Stimulated activated naive CD4-positive, alpha-beta T cell treated with Interleukin-2 at 50 U/mL for 16 hours (primary cell): ENCODE measurements around the gene PIGN.

Experiments
- DNase-seq: peaks from one replicate; lab custom pipeline; 2025; lab: John Stamatoyannopoulos, UW

Gene PIGN

GRCh38 chr18:62009521-62009920 lies 177.3 kb downstream of the PIGN start:
- DNase-seq, result no peak

GRCh38 chr18:62001396-62001795 lies 185.5 kb downstream of the PIGN start:
- no peak for DNase-seq

GRCh38 chr18:61998957-61999356 lies 187.9 kb downstream of the PIGN start:
- no peak for DNase-seq

GRCh38 chr18:61998335-61998734 lies 188.5 kb downstream of the PIGN start:
- no peak for DNase-seq

GRCh38 chr18:61995618-61996017 lies 191.2 kb downstream of the PIGN start:
- no peak for DNase-seq

- DNase-seq, result no peak
These were observed 193.0 kb downstream of the PIGN start for GRCh38 chr18:61993831-61994230.

GRCh38 chr18:61992923-61993322 lies 193.9 kb downstream of the PIGN start:
- no peak for DNase-seq

GRCh38 chr18:61992285-61992684 lies 194.6 kb downstream of the PIGN start:
- DNase-seq, result no peak

GRCh38 chr18:61991836-61992235 lies 195.0 kb downstream of the PIGN start:
- DNase-seq, result no peak

GRCh38 chr18:61991201-61991600 lies 195.7 kb downstream of the PIGN start:
- DNase-seq, result no peak
